ENCODE data around the gene FBXL16. TPM values are rescaled to one million over a fixed set of nuclear protein-coding genes. Genes with fewer than 3 reads are reported as not detected.

The FBXL16 gene
- total and polyA plus RNA-seq, 2 of the 13 experiments (the other 11 are each of a cell fraction or from before 2014, with no cell fraction given), result 0.22 to 2.0 TPM

- TF ChIP-seq MIER3 (CRISPR knock-in tag; IDR thresholded peaks at IDR 0.05; ENCODE audit: borderline replicate concordance) (peak; percentile 44; the same call in 1 of the 2 replicates), ZNF556 (CRISPR knock-in tag; IDR thresholded peaks at IDR 0.05; ENCODE audit: borderline replicate concordance) (peak; percentile 89; the same call in 1 of the 2 replicates), TSC22D2 (CRISPR knock-in tag; IDR thresholded peaks at IDR 0.05; ENCODE audit: borderline replicate concordance) (peak; percentile 92), ZBTB25 (CRISPR knock-in tag; IDR thresholded peaks at IDR 0.05) (peak; percentile 87; the same call in 1 of the 2 replicates), ZNF143 (CRISPR knock-in tag; IDR thresholded peaks at IDR 0.05) (peak; percentile 65; the same call in 1 of the 2 replicates), KLF6 (CRISPR knock-in tag; IDR thresholded peaks at IDR 0.05) (0 out of 2 replicates have a peak, but pooled peaks have one; percentile 58), POLR2AphosphoS5 (IDR thresholded peaks at IDR 0.05; ENCODE audit: low read depth, low read length) (peak; percentile 69), KAT2B (IDR thresholded peaks at IDR 0.05; ENCODE audit: borderline replicate concordance, low read depth, low read length) (no peak), HOXA3 (CRISPR knock-in tag; IDR thresholded peaks at IDR 0.05) (peak; percentile 98), ZNF44 (CRISPR knock-in tag; IDR thresholded peaks at IDR 0.05) (no peak), RAD21 (CRISPR knock-in tag; IDR thresholded peaks at IDR 0.05) (peak; percentile 92), ZSCAN12 (CRISPR knock-in tag; IDR thresholded peaks at IDR 0.05) (0 out of 2 replicates have a peak, but pooled peaks have one; percentile 66), ZFP41 (CRISPR knock-in tag; IDR thresholded peaks at IDR 0.05; ENCODE audit: borderline replicate concordance) (no peak), STAT5B (CRISPR knock-in tag; IDR thresholded peaks at IDR 0.05) (no peak), ZNF703 (CRISPR knock-in tag; IDR thresholded peaks at IDR 0.05; ENCODE audit: borderline replicate concordance) (no peak), TIGD3 (CRISPR knock-in tag; IDR thresholded peaks at IDR 0.05; ENCODE audit: borderline replicate concordance) (peak; percentile 73; the same call in 1 of the 2 replicates)
Measured at GRCh38 chr16:667780-668518, 37.7 kb downstream of the FBXL16 start, which contains the start of gene RHOT2 (continued).
